Neural cell (in vitro differentiated cells): Measurements from ENCODE around the gene R3HDML. TPM values are rescaled to one million over a fixed set of nuclear protein-coding genes. Genes with fewer than 3 reads are reported as not detected.

Experiments
- H2AFZ ChIP-seq: fragments of 200-600, 300-800 bp; sonication (generic), shearing (Covaris generic); 2 replicates; pipeline ENCODE4 v1.6.0; 2014; ENCODE audit warnings: low read depth, mild to moderate bottlenecking, antibody characterized with exemption, low read length, moderate library complexity
- H3F3A ChIP-seq: fragments of 200-600 bp; shearing (Covaris generic); 2 replicates; pipeline ENCODE4 v1.6.1; 2016; ENCODE audit warnings: mild to moderate bottlenecking, moderate library complexity, mixed read lengths, antibody characterized with exemption, low read length; ENCODE audit not compliant: insufficient read depth, poor library complexity, severe bottlenecking
- H3K27ac ChIP-seq: fragments of 200-600, 300-800 bp; sonication (generic), shearing (Covaris generic); 2 replicates; pipeline ENCODE4 v1.5.1; 2014; ENCODE audit warnings: mild to moderate bottlenecking, low read length, moderate library complexity
- H3K27me3 ChIP-seq: fragments of 300-800, 200-600 bp; sonication (generic), shearing (Covaris generic); 2 replicates; pipeline ENCODE4 v1.6.0; 2014; ENCODE audit warnings: mild to moderate bottlenecking, low read depth, low read length, moderate library complexity; ENCODE audit not compliant: insufficient read depth
- H3K36me3 ChIP-seq: fragments of 300-800, 200-600 bp; sonication (generic), shearing (Covaris generic); 2 replicates; pipeline ENCODE4 v1.5.1; 2014; ENCODE audit warnings: mild to moderate bottlenecking, antibody characterized with exemption, low read length, moderate library complexity; ENCODE audit not compliant: insufficient read depth
- H3K4me2 ChIP-seq: fragments of 300-800, 200-600 bp; sonication (generic), shearing (Covaris generic); 2 replicates; pipeline ENCODE4 v1.6.0; 2014; ENCODE audit warnings: mild to moderate bottlenecking, low read length
- H3K4me3 ChIP-seq: fragments of 300-800, 200-600 bp; sonication (generic), shearing (Covaris generic); 2 replicates; pipeline ENCODE4 v1.5.1; 2014; ENCODE audit warnings: mild to moderate bottlenecking, low read length, moderate library complexity
- H3K79me2 ChIP-seq: fragments of 200-600 bp; shearing (Covaris generic); replicated peaks from 2 replicates; pipeline ENCODE4 v1.6.0; 2014; ENCODE audit warnings: mild to moderate bottlenecking, low read length, moderate library complexity; ENCODE audit not compliant: insufficient read depth
- H3K9ac ChIP-seq: fragments of 300-800, 200-600 bp; sonication (generic), shearing (Covaris generic); 2 replicates; pipeline ENCODE4 v1.6.1; 2016; ENCODE audit warnings: mild to moderate bottlenecking, low read length, mixed read lengths
- H3K9me2 ChIP-seq: fragments of 200-600 bp; shearing (Covaris generic); 2 replicates; pipeline ENCODE4 v1.6.1; 2016; ENCODE audit warnings: mild to moderate bottlenecking, low read length, mixed read lengths; ENCODE audit not compliant: insufficient read depth
- H3K9me3 ChIP-seq: fragments of 200-600, 300-800 bp; sonication (generic), shearing (Covaris generic); 2 replicates; pipeline ENCODE4 v1.6.1; 2016; ENCODE audit warnings: mild to moderate bottlenecking, mixed run types, low read length, moderate library complexity, mixed read lengths
- H4K20me1 ChIP-seq: fragments of 200-600 bp; shearing (Covaris generic); 2 replicates; pipeline ENCODE4 v1.6.1; 2016; ENCODE audit warnings: mild to moderate bottlenecking, mixed run types; ENCODE audit not compliant: insufficient read depth
- EP300 ChIP-seq: fragments of 450-650 bp; conservative IDR thresholded peaks from 2 replicates; pipeline ENCODE4 v1.6.1; 2014; ENCODE audit warnings: antibody characterized with exemption, mild to moderate bottlenecking, moderate library complexity; ENCODE audit not compliant: poor library complexity, severe bottlenecking
- EZH2 ChIP-seq: fragments of 200-600, 300-800 bp; shearing (Covaris generic), sonication (generic); IDR thresholded peaks from 2 replicates; pipeline ENCODE4 v1.6.1; 2014; ENCODE audit warnings: antibody characterized with exemption, low read length, borderline replicate concordance, mild to moderate bottlenecking; ENCODE audit not compliant: insufficient read depth, poor library complexity, severe bottlenecking
- MXI1 ChIP-seq: fragments of 450-650 bp; conservative IDR thresholded peaks from 2 replicates; pipeline ENCODE4 v1.6.1; 2014; ENCODE audit warnings: antibody characterized with exemption, mild to moderate bottlenecking; ENCODE audit not compliant: poor library complexity, severe bottlenecking
- POLR2AphosphoS5 ChIP-seq: IDR thresholded peaks from 2 replicates; pipeline ENCODE4 v1.6.1; 2012
- RAD21 ChIP-seq: fragments of 450-650 bp; conservative IDR thresholded peaks from 2 replicates; pipeline ENCODE4 v1.6.1; 2014; ENCODE audit warnings: antibody characterized with exemption, mild to moderate bottlenecking, moderate library complexity
- SMC3 ChIP-seq: fragments of 450-650 bp; conservative IDR thresholded peaks from 2 replicates; pipeline ENCODE4 v1.6.1; 2014; ENCODE audit warnings: antibody characterized with exemption, mild to moderate bottlenecking, moderate library complexity; ENCODE audit not compliant: poor library complexity
- TAF1 ChIP-seq: IDR thresholded peaks from 2 replicates; pipeline ENCODE4 v1.6.1; 2012; ENCODE audit warnings: low read depth
- polyA plus RNA-seq: library from polyadenylated mRNA; depleted of rRNA; stranded (reverse); fragments of >200 nt; gene quantifications from 2 replicates; pipeline ENCODE4 v1.2.3, GENCODE V29; 2014
- TF ChIP-seq, protein P1 (sequence below): fragments of 450-650 bp; IDR thresholded peaks from 2 replicates; pipeline ENCODE4 v1.5.1; 2014; ENCODE audit warnings: antibody characterized with exemption, mild to moderate bottlenecking, moderate library complexity; ENCODE audit not compliant: poor library complexity, severe bottlenecking
- TF ChIP-seq, protein P2 (sequence below): IDR thresholded peaks from 2 replicates; pipeline ENCODE4 v1.6.1; 2012; ENCODE audit warnings: borderline replicate concordance

Gene R3HDML
- polyA plus RNA-seq, 1 donor from 2014 or later = not detected

DNA sequence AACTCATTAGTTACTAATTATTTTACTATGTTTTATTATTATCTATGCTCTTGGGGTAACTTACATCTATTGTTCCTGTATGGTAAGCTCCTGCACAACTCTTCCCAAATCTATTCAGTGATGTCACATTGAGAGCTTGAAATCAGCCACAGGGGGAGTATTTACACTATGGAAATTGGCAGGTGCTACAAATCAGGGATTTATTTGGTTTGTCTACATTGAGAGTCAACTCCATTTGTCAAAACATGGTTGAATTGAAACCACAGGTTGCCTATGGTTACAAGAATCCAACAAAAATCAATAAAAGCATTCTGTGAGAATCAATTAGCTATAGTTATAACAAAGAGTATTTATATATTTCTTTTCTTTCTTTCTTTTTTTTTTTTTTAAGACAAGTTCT, 22.0 kb upstream of the R3HDML start:
- H2AFZ ChIP-seq = no peak overlapping the region
- no peak overlapping the region for H3K9ac ChIP-seq
- no peak overlapping the region for H3K27ac ChIP-seq
- H3K27me3 ChIP-seq = no peaks in the 10 kb centered on the region
- H3K4me2 ChIP-seq = no peak overlapping the region
- H4K20me1 ChIP-seq = no peaks in the 10 kb centered on the region
- no peak for TF ChIP-seq EP300
- TF ChIP-seq, protein P1, sequence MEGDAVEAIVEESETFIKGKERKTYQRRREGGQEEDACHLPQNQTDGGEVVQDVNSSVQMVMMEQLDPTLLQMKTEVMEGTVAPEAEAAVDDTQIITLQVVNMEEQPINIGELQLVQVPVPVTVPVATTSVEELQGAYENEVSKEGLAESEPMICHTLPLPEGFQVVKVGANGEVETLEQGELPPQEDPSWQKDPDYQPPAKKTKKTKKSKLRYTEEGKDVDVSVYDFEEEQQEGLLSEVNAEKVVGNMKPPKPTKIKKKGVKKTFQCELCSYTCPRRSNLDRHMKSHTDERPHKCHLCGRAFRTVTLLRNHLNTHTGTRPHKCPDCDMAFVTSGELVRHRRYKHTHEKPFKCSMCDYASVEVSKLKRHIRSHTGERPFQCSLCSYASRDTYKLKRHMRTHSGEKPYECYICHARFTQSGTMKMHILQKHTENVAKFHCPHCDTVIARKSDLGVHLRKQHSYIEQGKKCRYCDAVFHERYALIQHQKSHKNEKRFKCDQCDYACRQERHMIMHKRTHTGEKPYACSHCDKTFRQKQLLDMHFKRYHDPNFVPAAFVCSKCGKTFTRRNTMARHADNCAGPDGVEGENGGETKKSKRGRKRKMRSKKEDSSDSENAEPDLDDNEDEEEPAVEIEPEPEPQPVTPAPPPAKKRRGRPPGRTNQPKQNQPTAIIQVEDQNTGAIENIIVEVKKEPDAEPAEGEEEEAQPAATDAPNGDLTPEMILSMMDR = no peak
- TF ChIP-seq MXI1 = no peak
- no peak for TF ChIP-seq SMC3
- no peak for TF ChIP-seq RAD21
- TF ChIP-seq, protein P2, sequence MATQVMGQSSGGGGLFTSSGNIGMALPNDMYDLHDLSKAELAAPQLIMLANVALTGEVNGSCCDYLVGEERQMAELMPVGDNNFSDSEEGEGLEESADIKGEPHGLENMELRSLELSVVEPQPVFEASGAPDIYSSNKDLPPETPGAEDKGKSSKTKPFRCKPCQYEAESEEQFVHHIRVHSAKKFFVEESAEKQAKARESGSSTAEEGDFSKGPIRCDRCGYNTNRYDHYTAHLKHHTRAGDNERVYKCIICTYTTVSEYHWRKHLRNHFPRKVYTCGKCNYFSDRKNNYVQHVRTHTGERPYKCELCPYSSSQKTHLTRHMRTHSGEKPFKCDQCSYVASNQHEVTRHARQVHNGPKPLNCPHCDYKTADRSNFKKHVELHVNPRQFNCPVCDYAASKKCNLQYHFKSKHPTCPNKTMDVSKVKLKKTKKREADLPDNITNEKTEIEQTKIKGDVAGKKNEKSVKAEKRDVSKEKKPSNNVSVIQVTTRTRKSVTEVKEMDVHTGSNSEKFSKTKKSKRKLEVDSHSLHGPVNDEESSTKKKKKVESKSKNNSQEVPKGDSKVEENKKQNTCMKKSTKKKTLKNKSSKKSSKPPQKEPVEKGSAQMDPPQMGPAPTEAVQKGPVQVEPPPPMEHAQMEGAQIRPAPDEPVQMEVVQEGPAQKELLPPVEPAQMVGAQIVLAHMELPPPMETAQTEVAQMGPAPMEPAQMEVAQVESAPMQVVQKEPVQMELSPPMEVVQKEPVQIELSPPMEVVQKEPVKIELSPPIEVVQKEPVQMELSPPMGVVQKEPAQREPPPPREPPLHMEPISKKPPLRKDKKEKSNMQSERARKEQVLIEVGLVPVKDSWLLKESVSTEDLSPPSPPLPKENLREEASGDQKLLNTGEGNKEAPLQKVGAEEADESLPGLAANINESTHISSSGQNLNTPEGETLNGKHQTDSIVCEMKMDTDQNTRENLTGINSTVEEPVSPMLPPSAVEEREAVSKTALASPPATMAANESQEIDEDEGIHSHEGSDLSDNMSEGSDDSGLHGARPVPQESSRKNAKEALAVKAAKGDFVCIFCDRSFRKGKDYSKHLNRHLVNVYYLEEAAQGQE = no peak
- no peak for TF ChIP-seq EZH2
- TF ChIP-seq TAF1 = no peak
- no peaks in the 10 kb centered on the region for H3K9me2 ChIP-seq
- H3K36me3 ChIP-seq = no peaks in the 10 kb centered on the region
- peaks cover 4% of the 10 kb centered on the region for H3K79me2 ChIP-seq
- no peaks in the 10 kb centered on the region for H3F3A ChIP-seq
- H3K9me3 ChIP-seq = no peaks in the 10 kb centered on the region
- no peak overlapping the region for H3K4me3 ChIP-seq

DNA sequence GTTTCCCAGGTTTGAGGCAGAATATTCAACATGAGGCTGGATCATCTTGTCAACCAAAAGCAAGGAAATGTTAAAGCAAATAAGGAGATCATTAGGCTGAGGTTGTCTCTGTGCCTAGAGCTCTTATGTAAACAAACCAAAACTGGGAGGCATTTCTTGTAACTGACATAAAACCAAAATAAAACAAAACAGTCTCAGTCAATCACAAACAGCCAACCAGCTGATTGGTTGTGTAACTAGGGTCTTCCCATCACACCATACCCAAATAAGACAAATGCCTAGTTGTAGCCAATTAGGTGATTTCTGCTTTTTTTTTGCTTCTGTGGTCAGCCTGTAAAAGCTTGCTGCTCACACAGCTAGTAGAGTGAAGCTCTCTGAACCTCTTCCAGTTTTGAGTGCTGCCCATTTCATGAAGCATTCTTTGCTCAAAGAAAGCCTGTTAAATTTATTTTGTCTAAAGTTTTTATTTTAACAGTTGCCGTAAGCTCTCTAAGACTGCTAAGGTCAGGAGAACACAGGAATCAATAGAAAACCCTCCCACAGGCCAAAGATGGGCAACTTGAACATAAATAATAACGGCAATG, 16.9 kb upstream of the R3HDML start:
- TF ChIP-seq, protein P2 = no peak
- TF ChIP-seq TAF1 (no peak), MXI1 (no peak), EZH2 (no peak), SMC3 (no peak), RAD21 (no peak), EP300 (no peak), POLR2AphosphoS5 (no peak)
- TF ChIP-seq, protein P1 = no peak

More for the DNA sequence above, 16.9 kb upstream of the R3HDML start:
- no peaks in the 10 kb centered on the region for H4K20me1 ChIP-seq
- H3K36me3 ChIP-seq = no peaks in the 10 kb centered on the region
- H2AFZ ChIP-seq = no peak overlapping the region
- no peaks in the 10 kb centered on the region for H3K27me3 ChIP-seq
- no peak overlapping the region for H3K4me2 ChIP-seq
- no peaks in the 10 kb centered on the region for H3K9me3 ChIP-seq
- H3K9ac ChIP-seq = no peak overlapping the region
- no peak overlapping the region for H3K27ac ChIP-seq
- no peaks in the 10 kb centered on the region for H3F3A ChIP-seq
- no peaks in the 10 kb centered on the region for H3K9me2 ChIP-seq
- no peaks in the 10 kb centered on the region for H3K79me2 ChIP-seq
- H3K4me3 ChIP-seq = no peak overlapping the region
